Measurements from ENCODE around the gene GSG1L. TPM values are rescaled to one million over a fixed set of nuclear protein-coding genes. Genes with fewer than 3 reads are reported as not detected.

GSG1L gene
- polyA plus RNA-seq, 3 donors = not detected

DNA sequence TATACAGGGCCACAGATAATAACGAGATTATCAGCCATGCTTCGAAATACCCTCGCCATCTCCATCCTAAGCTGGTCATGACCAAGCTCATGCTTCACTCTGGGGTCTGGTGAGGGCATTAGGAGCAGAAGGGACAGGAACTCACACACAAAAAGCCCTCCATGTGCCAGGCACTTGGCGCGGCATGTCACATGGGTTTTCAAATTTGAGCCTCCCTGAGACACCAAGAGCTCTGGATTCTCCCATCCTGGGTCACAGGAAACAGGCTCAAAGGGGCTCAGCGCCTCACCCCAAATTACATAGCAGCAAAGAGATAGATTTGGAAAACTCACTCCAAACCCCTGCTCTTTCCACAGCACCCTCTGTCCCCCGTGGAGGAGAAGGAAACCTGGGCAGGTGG lies 239.5 kb downstream of the GSG1L start:
- H3K27me3 ChIP-seq (ENCODE audit: control insufficient read depth in 2 of 2, insufficient read depth in 2 of 2, low read length in 2 of 2) = no peaks in the 10 kb centered on the region
- peaks cover 2 to 4% (median 4%) of the 10 kb centered on the region in 3 donors for H3K27me3 Mint-ChIP-seq (ENCODE audit: low read depth in 3 of 3)
- intact Hi-C loops (cut with micrococcal nuclease) = no loop called here
- no peak overlapping the region for H3K9ac ChIP-seq (ENCODE audit: insufficient read depth, low read length, poor library complexity, severe bottlenecking)
- peaks cover 0 to 5% of the 10 kb centered on the region in 2 donors for H3K9me3 ChIP-seq (replicated peaks in 1 of 2; ENCODE audit: control insufficient read depth in 1 of 2, insufficient read depth in 1 of 2, low read length in 2 of 2)
- no peak overlapping the region for H3K4me2 ChIP-seq (replicated peaks; ENCODE audit: extremely low read depth, low read length, poor library complexity, severe bottlenecking)
- H3K9me3 Mint-ChIP-seq = peaks cover 0 to 5% (median 2%) of the 10 kb centered on the region in 7 donors
- 83% methylated on average over 4 of the region's 7 CpGs for WGBS (ENCODE audit: insufficient coverage)
- H4K20me1 ChIP-seq (ENCODE audit: insufficient read depth, low read length) = no peaks in the 10 kb centered on the region
- H3K4me1 Mint-ChIP-seq = no peaks in the 10 kb centered on the region
- H3K27ac ChIP-seq (ENCODE audit: low read depth in 1 of 2, low read length in 2 of 2) = no peak overlapping the region
- no peaks in the 10 kb centered on the region for H3K36me3 Mint-ChIP-seq
- H3K4me3 Mint-ChIP-seq = no peak overlapping the region
- H2AFZ ChIP-seq (ENCODE audit: insufficient read depth, low read depth, low read length, poor library complexity, severe bottlenecking) = no peak overlapping the region
- H3K36me3 ChIP-seq (replicated peaks in 1 of 2; ENCODE audit: control insufficient read depth in 1 of 2, insufficient read depth in 2 of 2, low read length in 2 of 2) = no peaks in the 10 kb centered on the region
- no peaks in the 10 kb centered on the region for H3K4me1 ChIP-seq (ENCODE audit: control insufficient read depth in 1 of 2, insufficient read depth in 2 of 2, low read length in 2 of 2)
- H3K27ac Mint-ChIP-seq = no peak overlapping the region
- no peak for DNase-seq
- no peak overlapping the region for H3K4me3 ChIP-seq (replicated peaks in 1 of 3; ENCODE audit: low read depth in 2 of 3, low read length in 3 of 3)
- TF ChIP-seq, protein P1, sequence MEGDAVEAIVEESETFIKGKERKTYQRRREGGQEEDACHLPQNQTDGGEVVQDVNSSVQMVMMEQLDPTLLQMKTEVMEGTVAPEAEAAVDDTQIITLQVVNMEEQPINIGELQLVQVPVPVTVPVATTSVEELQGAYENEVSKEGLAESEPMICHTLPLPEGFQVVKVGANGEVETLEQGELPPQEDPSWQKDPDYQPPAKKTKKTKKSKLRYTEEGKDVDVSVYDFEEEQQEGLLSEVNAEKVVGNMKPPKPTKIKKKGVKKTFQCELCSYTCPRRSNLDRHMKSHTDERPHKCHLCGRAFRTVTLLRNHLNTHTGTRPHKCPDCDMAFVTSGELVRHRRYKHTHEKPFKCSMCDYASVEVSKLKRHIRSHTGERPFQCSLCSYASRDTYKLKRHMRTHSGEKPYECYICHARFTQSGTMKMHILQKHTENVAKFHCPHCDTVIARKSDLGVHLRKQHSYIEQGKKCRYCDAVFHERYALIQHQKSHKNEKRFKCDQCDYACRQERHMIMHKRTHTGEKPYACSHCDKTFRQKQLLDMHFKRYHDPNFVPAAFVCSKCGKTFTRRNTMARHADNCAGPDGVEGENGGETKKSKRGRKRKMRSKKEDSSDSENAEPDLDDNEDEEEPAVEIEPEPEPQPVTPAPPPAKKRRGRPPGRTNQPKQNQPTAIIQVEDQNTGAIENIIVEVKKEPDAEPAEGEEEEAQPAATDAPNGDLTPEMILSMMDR (IDR thresholded peaks at IDR 0.05) = no peak
- no peaks in the 10 kb centered on the region for H3K79me2 ChIP-seq (ENCODE audit: insufficient read depth, low read length)

DNA sequence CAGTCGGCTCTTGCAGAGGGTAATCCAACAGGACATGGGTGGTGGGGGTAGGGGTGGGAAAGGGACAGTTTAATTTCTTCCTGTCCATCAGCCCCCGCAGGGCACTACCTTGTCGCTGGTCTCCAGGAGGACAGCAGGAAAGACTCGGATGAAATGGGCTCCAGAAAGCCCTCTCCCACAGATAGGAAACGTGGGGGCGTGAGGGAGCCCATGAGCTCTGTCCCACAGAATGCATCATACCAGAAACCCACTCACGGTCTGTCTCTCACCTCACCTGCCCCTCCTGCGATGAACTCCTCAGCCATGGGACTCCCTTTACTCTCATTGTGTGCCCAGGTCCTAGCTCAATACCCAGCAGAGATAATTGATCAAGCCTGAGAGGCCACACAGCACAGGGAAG lies 240.1 kb downstream of the GSG1L start:
- Histone ChIP-seq H3K9ac (ENCODE audit: insufficient read depth, low read length, poor library complexity, severe bottlenecking) (no peak overlapping the region), H3K36me3 (replicated peaks in 1 of 2; ENCODE audit: control insufficient read depth in 1 of 2, insufficient read depth in 2 of 2, low read length in 2 of 2) (no peaks in the 10 kb centered on the region), H3K4me3 (replicated peaks in 1 of 3; ENCODE audit: low read depth in 2 of 3, low read length in 3 of 3) (no peak overlapping the region), H2AFZ (ENCODE audit: insufficient read depth, low read depth, low read length, poor library complexity, severe bottlenecking) (no peak overlapping the region), H4K20me1 (ENCODE audit: insufficient read depth, low read length) (no peaks in the 10 kb centered on the region), H3K79me2 (ENCODE audit: insufficient read depth, low read length) (no peaks in the 10 kb centered on the region), H3K9me3 (replicated peaks in 1 of 2; ENCODE audit: control insufficient read depth in 1 of 2, insufficient read depth in 1 of 2, low read length in 2 of 2) (no peaks in the 10 kb centered on the region), H3K4me2 (replicated peaks; ENCODE audit: extremely low read depth, low read length, poor library complexity, severe bottlenecking) (no peak overlapping the region), H3K27me3 (ENCODE audit: control insufficient read depth in 2 of 2, insufficient read depth in 2 of 2, low read length in 2 of 2) (no peaks in the 10 kb centered on the region), H3K4me1 (ENCODE audit: control insufficient read depth in 1 of 2, insufficient read depth in 2 of 2, low read length in 2 of 2) (no peaks in the 10 kb centered on the region), H3K27ac (ENCODE audit: low read depth in 1 of 2, low read length in 2 of 2) (no peak overlapping the region)
- no peak for DNase-seq
- Mint-ChIP-seq H3K4me1 (no peaks in the 10 kb centered on the region), H3K27ac (no peak overlapping the region), H3K9me3 (peaks cover 0 to 2% (median 0%) of the 10 kb centered on the region in 7 donors), H3K36me3 (no peaks in the 10 kb centered on the region), H3K4me3 (no peak overlapping the region), H3K27me3 (ENCODE audit: low read depth in 3 of 3) (peaks cover 2 to 7% (median 4%) of the 10 kb centered on the region in 3 donors)
- 83% methylated on average over 5 of the region's 8 CpGs for WGBS (ENCODE audit: insufficient coverage)
- TF ChIP-seq, protein P1 (IDR thresholded peaks at IDR 0.05) = no peak
- intact Hi-C loops (cut with micrococcal nuclease) = no loop called here

All from CD14-positive monocyte (primary cell).